ENCODE data around the gene ECM2. TPM values are rescaled to one million over a fixed set of nuclear protein-coding genes. Genes with fewer than 3 reads are reported as not detected.

ECM2 gene
- total RNA-seq, 1 experiment from 2014 or later: not detected

GRCh38 chr9:92484563-92484962, 51.2 kb downstream of the ECM2 start:
- Mint-ChIP-seq H3K4me3 (no peak overlapping the region), H3K27me3 (ENCODE audit: low read depth) (no peaks in the 10 kb centered on the region), H3K36me3 (ENCODE audit: insufficient read depth in 1 of 3, low read depth in 3 of 3) (no peaks in the 10 kb centered on the region), H3K9me3 (no peaks in the 10 kb centered on the region), H3K4me1 (peaks cover 8 to 12% of the 10 kb centered on the region in 2 experiments), H3K27ac (no peak overlapping the region; a peak in 1 of 7 replicates)
- Histone ChIP-seq H3K27me3 (ENCODE audit: insufficient read depth, low read length) (no peaks in the 10 kb centered on the region), H2BK20ac (ENCODE audit: low read depth, low read length, poor library complexity, severe bottlenecking) (no peak overlapping the region), H4K5ac (ENCODE audit: insufficient read length, low read depth, low read length) (no peak overlapping the region), H3T11ph (ENCODE audit: low read length) (no peak overlapping the region), H3K79me2 (ENCODE audit: insufficient read depth, low read length) (no peaks in the 10 kb centered on the region), H2BK5ac (ENCODE audit: insufficient read length, low read length) (no peak overlapping the region), H3K23me2 (ENCODE audit: insufficient read length, low read depth, low read length, poor library complexity, severe bottlenecking) (no peaks in the 10 kb centered on the region), H4K8ac (replicated peaks; ENCODE audit: insufficient read length, low read depth, low read length) (no peak overlapping the region), H3K79me1 (ENCODE audit: insufficient read depth, low read depth, low read length, poor library complexity, severe bottlenecking) (no peaks in the 10 kb centered on the region), H3K56ac (ENCODE audit: insufficient read length, low read depth, low read length) (no peak overlapping the region), H3K18ac (ENCODE audit: insufficient read length, low read depth, low read length) (no peak overlapping the region), H2AK5ac (ENCODE audit: insufficient read length, low read length) (no peak overlapping the region), H3K4me2 (ENCODE audit: insufficient read depth, insufficient read length, low read length) (no peak overlapping the region), H3K4ac (ENCODE audit: low read depth, low read length) (no peak overlapping the region), H4K91ac (ENCODE audit: insufficient read length, low read depth, low read length) (no peak overlapping the region), H3K23ac (ENCODE audit: insufficient read length, low read depth, low read length) (no peak overlapping the region), H3K4me1 (ENCODE audit: insufficient read depth, low read length) (no peaks in the 10 kb centered on the region), H4K20me1 (ENCODE audit: control insufficient read depth, insufficient read depth, insufficient read length) (no peaks in the 10 kb centered on the region), H3K9me3 (ENCODE audit: control insufficient read depth, low read depth, low read length) (no peaks in the 10 kb centered on the region), H3K14ac (ENCODE audit: insufficient read depth, low read length) (no peak overlapping the region), H2BK12ac (ENCODE audit: insufficient read length, low read depth, low read length) (no peak overlapping the region), H3K9ac (ENCODE audit: extremely low read depth, insufficient read length, low read length) (no peak overlapping the region), H2BK120ac (ENCODE audit: low read depth, low read length, poor library complexity, severe bottlenecking) (no peak overlapping the region), H2AFZ (ENCODE audit: low read length) (no peak overlapping the region), H3K27ac (ENCODE audit: insufficient read length, low read depth, low read length) (no peak overlapping the region), H2BK15ac (ENCODE audit: low read depth, low read length) (no peak overlapping the region)
- TF ChIP-seq CTCF (conservative IDR thresholded peaks at IDR 0.05): no peak
- no peak for DNase-seq
- WGBS (ENCODE audit: extremely low coverage, insufficient read length, low lambda C conversion rate): no CpG with 5 or more reads among the region's 3 CpGs
